ENCODE measurements around the gene CDH22.

The CDH22 gene

GRCh38 chr20:46252352-46253091, 55.8 kb downstream of the CDH22 start:
- Histone ChIP-seq H3K27me3 (ENCODE audit: control insufficient read depth, insufficient read depth, low read length) (peaks cover 33% of the 10 kb centered on the region), H3K4me1 (ENCODE audit: control insufficient read depth, insufficient read depth, low read length) (no peaks in the 10 kb centered on the region), H3K9ac (ENCODE audit: low read length) (no peak overlapping the region), H3K36me3 (ENCODE audit: control insufficient read depth, insufficient read depth, low read length) (no peaks in the 10 kb centered on the region), H3K4me3 (ENCODE audit: low read length) (no peak overlapping the region), H3K9me3 (ENCODE audit: control insufficient read depth, low read length) (no peaks in the 10 kb centered on the region)

DNA sequence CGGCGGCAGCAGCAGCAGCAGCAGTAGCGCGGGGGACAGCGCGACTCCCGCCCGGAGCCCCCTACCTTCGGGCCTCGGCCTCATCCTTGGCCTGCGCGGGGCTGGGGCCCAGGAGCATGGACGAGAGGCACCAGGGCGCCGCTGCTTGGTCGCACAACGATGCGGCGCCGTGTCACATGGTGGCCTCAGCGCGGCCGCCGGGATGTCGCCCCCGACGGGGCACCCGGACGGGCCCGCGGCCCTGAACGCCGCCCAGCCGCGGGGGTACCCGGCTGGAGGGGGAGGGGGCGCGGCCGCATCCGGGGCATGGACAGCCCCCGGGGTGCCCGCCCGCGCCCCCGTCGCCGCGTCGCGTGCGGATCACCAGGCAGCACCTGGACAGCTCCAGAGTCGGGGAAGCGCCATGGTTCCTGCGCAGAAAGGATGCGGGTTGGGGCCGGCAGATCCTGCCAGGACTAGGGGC, 57.1 kb downstream of the CDH22 start:
- Histone ChIP-seq H3K9ac (ENCODE audit: low read length) (no peak overlapping the region), H3K4me3 (ENCODE audit: low read length) (no peak overlapping the region), H3K4me1 (ENCODE audit: control insufficient read depth, insufficient read depth, low read length) (no peaks in the 10 kb centered on the region), H3K27me3 (ENCODE audit: control insufficient read depth, insufficient read depth, low read length) (peaks cover 36% of the 10 kb centered on the region), H3K9me3 (ENCODE audit: control insufficient read depth, low read length) (no peaks in the 10 kb centered on the region), H3K36me3 (ENCODE audit: control insufficient read depth, insufficient read depth, low read length) (no peaks in the 10 kb centered on the region)

DNA sequence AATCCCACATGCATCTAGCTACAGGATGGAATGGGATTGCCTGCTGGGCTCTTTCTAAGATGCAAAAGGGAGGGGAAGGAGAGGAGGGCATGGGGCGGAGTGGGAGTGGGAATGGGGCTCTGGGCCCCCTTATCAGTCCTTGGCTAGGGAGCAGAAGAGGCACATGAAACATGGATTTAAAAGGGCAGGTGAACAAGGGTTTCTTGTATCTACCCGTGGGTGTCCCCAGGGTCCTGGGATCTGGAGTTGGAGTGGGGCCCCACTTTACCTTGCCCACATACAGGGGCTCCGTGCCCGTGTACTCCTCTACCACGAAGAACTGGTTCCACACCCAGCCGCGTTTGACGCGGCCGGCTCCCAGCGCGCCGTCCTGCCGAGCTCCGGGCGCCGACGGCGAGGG, 57.5 kb downstream of the CDH22 start:
- peaks cover 38% of the 10 kb centered on the region for H3K27me3 ChIP-seq (ENCODE audit: control insufficient read depth, insufficient read depth, low read length)

DNA sequence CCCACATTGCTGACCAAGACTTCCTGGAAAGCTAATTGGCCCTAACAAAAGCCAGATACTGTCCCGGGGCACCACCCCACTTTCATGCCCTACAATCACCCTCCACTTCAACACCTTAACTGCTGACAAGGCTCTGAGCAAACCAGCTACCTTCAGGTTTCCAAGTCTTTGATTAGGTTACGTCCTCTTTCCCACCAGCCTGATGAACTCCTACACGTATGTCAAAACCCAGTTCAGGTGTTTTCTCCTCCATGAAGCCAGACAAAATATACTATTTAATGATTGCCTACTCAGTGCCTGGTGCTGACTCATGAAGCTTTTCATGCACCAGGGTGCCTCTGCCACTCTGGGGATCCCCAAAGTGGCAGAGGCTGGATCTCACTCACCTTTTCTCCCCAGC, 58.6 kb downstream of the CDH22 start:
- Histone ChIP-seq H3K9ac (ENCODE audit: low read length) (no peak overlapping the region), H3K27me3 (ENCODE audit: control insufficient read depth, insufficient read depth, low read length) (peaks cover 40% of the 10 kb centered on the region), H3K4me1 (ENCODE audit: control insufficient read depth, insufficient read depth, low read length) (no peaks in the 10 kb centered on the region), H3K36me3 (ENCODE audit: control insufficient read depth, insufficient read depth, low read length) (no peaks in the 10 kb centered on the region), H3K9me3 (ENCODE audit: control insufficient read depth, low read length) (no peaks in the 10 kb centered on the region), H3K4me3 (ENCODE audit: low read length) (no peak overlapping the region)

More for the DNA sequence above, 57.5 kb downstream of the CDH22 start:
- Histone ChIP-seq H3K36me3 (ENCODE audit: control insufficient read depth, insufficient read depth, low read length) (no peaks in the 10 kb centered on the region), H3K4me3 (ENCODE audit: low read length) (no peak overlapping the region), H3K9ac (ENCODE audit: low read length) (no peak overlapping the region), H3K9me3 (ENCODE audit: control insufficient read depth, low read length) (no peaks in the 10 kb centered on the region), H3K4me1 (ENCODE audit: control insufficient read depth, insufficient read depth, low read length) (no peaks in the 10 kb centered on the region)

- Histone ChIP-seq H3K4me3 (ENCODE audit: low read length) (no peak overlapping the region), H3K9ac (ENCODE audit: low read length) (no peak overlapping the region), H3K9me3 (ENCODE audit: control insufficient read depth, low read length) (no peaks in the 10 kb centered on the region), H3K4me1 (ENCODE audit: control insufficient read depth, insufficient read depth, low read length) (no peaks in the 10 kb centered on the region), H3K27me3 (ENCODE audit: control insufficient read depth, insufficient read depth, low read length) (peaks cover 29% of the 10 kb centered on the region), H3K36me3 (ENCODE audit: control insufficient read depth, insufficient read depth, low read length) (no peaks in the 10 kb centered on the region)
Measured at GRCh38 chr20:46246559-46246958, 61.7 kb downstream of the CDH22 start.

- Histone ChIP-seq H3K36me3 (ENCODE audit: control insufficient read depth, insufficient read depth, low read length) (no peaks in the 10 kb centered on the region), H3K27me3 (ENCODE audit: control insufficient read depth, insufficient read depth, low read length) (peaks cover 10% of the 10 kb centered on the region), H3K4me1 (ENCODE audit: control insufficient read depth, insufficient read depth, low read length) (no peaks in the 10 kb centered on the region), H3K9me3 (ENCODE audit: control insufficient read depth, low read length) (no peaks in the 10 kb centered on the region), H3K4me3 (ENCODE audit: low read length) (no peak overlapping the region), H3K9ac (ENCODE audit: low read length) (no peak overlapping the region)
Measured at GRCh38 chr20:46243707-46244628, 64.3 kb downstream of the CDH22 start.

- Histone ChIP-seq H3K9ac (ENCODE audit: low read length) (no peak overlapping the region), H3K27me3 (ENCODE audit: control insufficient read depth, insufficient read depth, low read length) (peaks cover 7% of the 10 kb centered on the region), H3K4me3 (ENCODE audit: low read length) (no peak overlapping the region), H3K9me3 (ENCODE audit: control insufficient read depth, low read length) (no peaks in the 10 kb centered on the region), H3K4me1 (ENCODE audit: control insufficient read depth, insufficient read depth, low read length) (no peaks in the 10 kb centered on the region), H3K36me3 (ENCODE audit: control insufficient read depth, insufficient read depth, low read length) (no peaks in the 10 kb centered on the region)
Measured at GRCh38 chr20:46242390-46242789, 65.9 kb downstream of the CDH22 start.

DNA sequence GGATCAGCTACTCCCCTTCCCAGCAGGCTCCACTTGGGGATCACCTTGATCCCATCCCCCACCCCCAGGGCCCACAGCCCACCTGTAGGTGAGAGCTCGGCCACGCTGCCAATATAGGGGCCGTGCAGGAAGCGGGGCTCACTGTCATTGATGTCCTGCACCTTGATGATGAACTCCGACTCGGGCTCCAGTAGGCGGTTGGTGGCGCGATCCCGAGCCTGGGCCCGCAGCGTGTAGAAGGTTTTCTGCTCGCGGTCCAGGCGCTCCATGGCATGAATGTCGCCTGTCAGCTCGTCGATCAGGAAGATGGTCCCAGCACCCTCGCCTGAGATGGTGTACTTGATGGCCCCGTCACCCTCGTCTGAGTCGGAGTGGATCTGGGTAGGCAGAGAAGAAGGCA, 67.4 kb downstream of the CDH22 start:
- Histone ChIP-seq H3K9me3 (ENCODE audit: control insufficient read depth, low read length) (no peaks in the 10 kb centered on the region), H3K9ac (ENCODE audit: low read length) (no peak overlapping the region), H3K27me3 (ENCODE audit: control insufficient read depth, insufficient read depth, low read length) (peaks cover 3% of the 10 kb centered on the region), H3K4me1 (ENCODE audit: control insufficient read depth, insufficient read depth, low read length) (no peaks in the 10 kb centered on the region), H3K36me3 (ENCODE audit: control insufficient read depth, insufficient read depth, low read length) (no peaks in the 10 kb centered on the region), H3K4me3 (ENCODE audit: low read length) (no peak overlapping the region)

DNA sequence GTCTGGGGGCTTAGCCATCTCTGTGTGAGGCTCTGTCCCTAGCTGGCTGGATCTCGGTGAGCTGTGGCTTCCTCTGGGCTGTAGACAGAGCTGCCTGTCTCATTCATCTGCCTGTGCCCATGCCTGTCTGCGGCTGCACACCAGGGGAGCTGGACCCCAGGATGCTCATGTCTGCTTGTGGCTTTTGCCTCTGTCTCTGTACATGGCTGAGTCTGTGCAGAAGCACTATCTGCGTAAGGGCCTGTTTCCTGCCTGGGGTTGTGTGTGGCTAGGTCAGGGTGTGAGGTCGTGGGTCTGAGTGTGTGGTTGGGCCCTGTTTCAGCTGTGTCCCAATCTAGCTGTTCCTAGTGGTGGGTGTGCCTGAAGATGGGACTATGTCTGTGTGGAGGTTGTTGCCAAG, 68.2 kb downstream of the CDH22 start:
- no peaks in the 10 kb centered on the region for H3K4me1 ChIP-seq (ENCODE audit: control insufficient read depth, insufficient read depth, low read length)
- no peaks in the 10 kb centered on the region for H3K9me3 ChIP-seq (ENCODE audit: control insufficient read depth, low read length)
- H3K36me3 ChIP-seq (ENCODE audit: control insufficient read depth, insufficient read depth, low read length) = no peaks in the 10 kb centered on the region
- H3K4me3 ChIP-seq (ENCODE audit: low read length) = no peak overlapping the region
- no peak overlapping the region for H3K9ac ChIP-seq (ENCODE audit: low read length)
- no peaks in the 10 kb centered on the region for H3K27me3 ChIP-seq (ENCODE audit: control insufficient read depth, insufficient read depth, low read length)

DNA sequence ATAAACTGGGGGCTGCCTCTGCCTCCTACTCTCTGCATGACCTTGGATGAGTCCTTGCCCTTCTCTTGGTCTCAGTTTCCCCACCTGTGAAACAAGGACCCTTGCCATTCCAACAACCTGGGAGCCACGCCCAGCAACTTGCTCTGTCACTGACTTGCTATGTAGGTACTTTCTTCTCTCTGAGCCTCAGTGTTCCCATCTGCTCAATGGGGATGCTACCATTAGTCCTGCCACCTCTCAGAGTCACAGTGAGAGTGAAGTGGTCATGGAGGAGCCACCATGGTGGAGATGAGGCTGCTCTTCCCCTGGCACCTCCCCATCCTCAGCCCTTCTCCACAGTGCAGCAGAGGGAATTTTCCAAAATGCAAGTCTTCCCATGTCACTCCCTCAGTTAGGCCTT, 70.6 kb downstream of the CDH22 start:
- H3K9ac ChIP-seq (ENCODE audit: low read length) = no peak overlapping the region
- no peaks in the 10 kb centered on the region for H3K36me3 ChIP-seq (ENCODE audit: control insufficient read depth, insufficient read depth, low read length)
- no peaks in the 10 kb centered on the region for H3K4me1 ChIP-seq (ENCODE audit: control insufficient read depth, insufficient read depth, low read length)
- no peaks in the 10 kb centered on the region for H3K27me3 ChIP-seq (ENCODE audit: control insufficient read depth, insufficient read depth, low read length)
- no peaks in the 10 kb centered on the region for H3K9me3 ChIP-seq (ENCODE audit: control insufficient read depth, low read length)
- H3K4me3 ChIP-seq (ENCODE audit: low read length) = no peak overlapping the region

GRCh38 chr20:46237227-46237626, 71.1 kb downstream of the CDH22 start:
- Histone ChIP-seq H3K9ac (ENCODE audit: low read length) (no peak overlapping the region), H3K36me3 (ENCODE audit: control insufficient read depth, insufficient read depth, low read length) (no peaks in the 10 kb centered on the region), H3K9me3 (ENCODE audit: control insufficient read depth, low read length) (no peaks in the 10 kb centered on the region), H3K27me3 (ENCODE audit: control insufficient read depth, insufficient read depth, low read length) (no peaks in the 10 kb centered on the region), H3K4me3 (ENCODE audit: low read length) (no peak overlapping the region), H3K4me1 (ENCODE audit: control insufficient read depth, insufficient read depth, low read length) (no peaks in the 10 kb centered on the region)

- Histone ChIP-seq H3K27me3 (ENCODE audit: control insufficient read depth, insufficient read depth, low read length) (no peaks in the 10 kb centered on the region), H3K9ac (ENCODE audit: low read length) (no peak overlapping the region), H3K4me1 (ENCODE audit: control insufficient read depth, insufficient read depth, low read length) (no peaks in the 10 kb centered on the region), H3K36me3 (ENCODE audit: control insufficient read depth, insufficient read depth, low read length) (no peaks in the 10 kb centered on the region), H3K4me3 (ENCODE audit: low read length) (no peak overlapping the region), H3K9me3 (ENCODE audit: control insufficient read depth, low read length) (no peaks in the 10 kb centered on the region)
Measured at GRCh38 chr20:46235077-46235476, 73.2 kb downstream of the CDH22 start.
